ENCODE measurements around the gene SMURF1.
"Not testable (repeated sequence)": the region's sequence is repeated elsewhere in the genome, so short reads cannot be mapped to it uniquely, and the experiment has no call there.

The SMURF1 gene

DNA sequence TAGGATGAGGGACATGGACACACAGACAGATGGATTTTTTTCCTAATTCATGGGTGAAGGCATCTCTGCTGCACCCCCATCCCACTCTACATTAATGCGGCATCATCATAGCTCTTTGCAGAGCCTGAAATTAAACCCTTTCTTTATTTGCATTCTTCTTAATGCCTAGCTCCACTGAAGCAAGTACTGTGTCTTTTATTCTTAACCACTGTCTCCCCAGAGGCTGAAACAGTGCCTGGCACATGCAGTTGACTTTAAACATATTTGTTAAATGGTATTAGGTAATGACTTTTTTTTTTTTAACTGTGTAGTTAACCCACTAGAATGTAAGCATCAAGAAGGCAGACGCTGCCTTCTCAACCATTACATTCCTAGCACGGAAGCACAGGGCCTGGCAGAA lies 73.5 kb downstream of the SMURF1 start:
- DNase-seq (ENCODE audit: low read depth) = no peak
- TF ChIP-seq, protein P1, sequence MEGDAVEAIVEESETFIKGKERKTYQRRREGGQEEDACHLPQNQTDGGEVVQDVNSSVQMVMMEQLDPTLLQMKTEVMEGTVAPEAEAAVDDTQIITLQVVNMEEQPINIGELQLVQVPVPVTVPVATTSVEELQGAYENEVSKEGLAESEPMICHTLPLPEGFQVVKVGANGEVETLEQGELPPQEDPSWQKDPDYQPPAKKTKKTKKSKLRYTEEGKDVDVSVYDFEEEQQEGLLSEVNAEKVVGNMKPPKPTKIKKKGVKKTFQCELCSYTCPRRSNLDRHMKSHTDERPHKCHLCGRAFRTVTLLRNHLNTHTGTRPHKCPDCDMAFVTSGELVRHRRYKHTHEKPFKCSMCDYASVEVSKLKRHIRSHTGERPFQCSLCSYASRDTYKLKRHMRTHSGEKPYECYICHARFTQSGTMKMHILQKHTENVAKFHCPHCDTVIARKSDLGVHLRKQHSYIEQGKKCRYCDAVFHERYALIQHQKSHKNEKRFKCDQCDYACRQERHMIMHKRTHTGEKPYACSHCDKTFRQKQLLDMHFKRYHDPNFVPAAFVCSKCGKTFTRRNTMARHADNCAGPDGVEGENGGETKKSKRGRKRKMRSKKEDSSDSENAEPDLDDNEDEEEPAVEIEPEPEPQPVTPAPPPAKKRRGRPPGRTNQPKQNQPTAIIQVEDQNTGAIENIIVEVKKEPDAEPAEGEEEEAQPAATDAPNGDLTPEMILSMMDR (IDR thresholded peaks at IDR 0.05; ENCODE audit: insufficient read depth, low read depth, low read length, missing control alignments) = no peak
- H3K4me3 ChIP-seq (ENCODE audit: low read depth, low read length) = no peak overlapping the region

DNA sequence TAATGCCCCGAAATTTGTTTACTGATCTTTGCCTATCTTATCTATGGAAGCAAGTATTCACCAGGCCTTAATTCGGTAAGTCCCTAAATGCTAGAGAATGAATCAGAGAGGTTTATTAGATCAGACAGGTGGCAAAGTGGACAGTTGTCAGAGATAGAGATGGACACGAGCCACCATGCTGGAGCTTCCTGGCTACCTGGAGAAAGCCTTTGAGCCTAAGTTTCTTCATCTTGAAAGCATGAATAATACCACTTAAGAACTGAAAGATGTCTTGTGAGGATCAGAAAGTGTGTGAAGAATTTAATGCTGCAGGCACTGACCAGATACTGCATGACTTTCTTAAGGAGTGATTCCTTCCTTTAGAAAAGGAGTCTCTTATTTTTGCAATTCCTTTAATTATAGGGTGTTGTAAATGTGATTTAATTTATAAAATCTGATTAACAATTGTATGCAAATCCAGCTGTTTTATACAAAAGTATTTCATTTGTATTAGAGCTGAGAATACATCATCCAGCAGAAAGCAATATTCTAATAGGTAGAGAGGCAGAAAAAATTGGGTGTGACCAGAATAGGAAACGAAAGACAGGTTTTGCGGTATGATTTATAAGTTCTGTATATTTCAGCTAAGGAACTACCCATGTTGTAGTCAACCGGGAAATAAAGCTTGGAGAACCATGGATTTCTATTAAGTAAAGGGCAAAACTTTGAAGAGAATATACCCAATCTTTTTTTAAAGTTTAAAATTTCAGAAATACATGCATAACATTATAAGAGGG lies 82.7 kb downstream of the SMURF1 start:
- no peak for DNase-seq (ENCODE audit: low read depth)
- no peak overlapping the region for H3K4me3 ChIP-seq (ENCODE audit: low read depth, low read length)
- TF ChIP-seq, protein P1 (IDR thresholded peaks at IDR 0.05; ENCODE audit: insufficient read depth, low read depth, low read length, missing control alignments) = no peak

DNA sequence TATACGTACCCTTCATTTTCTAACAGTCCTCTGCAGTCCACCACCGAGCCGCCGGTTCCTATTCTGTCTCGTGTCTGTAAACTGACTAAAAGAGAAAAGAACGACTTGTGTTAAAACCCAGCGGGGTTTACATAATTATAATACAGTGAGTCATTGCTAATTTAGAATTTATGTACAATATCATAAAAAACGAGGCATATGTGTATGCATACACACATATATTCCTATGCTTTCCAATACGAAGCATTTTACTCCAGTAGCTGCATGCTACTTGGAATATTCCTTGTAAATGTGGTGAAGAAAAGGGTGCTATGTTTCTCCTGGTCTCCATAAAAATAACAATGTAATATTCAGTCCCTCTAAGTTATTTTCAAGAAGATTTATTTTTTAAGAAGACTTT lies 89.1 kb downstream of the SMURF1 start:
- TF ChIP-seq, protein P1 (IDR thresholded peaks at IDR 0.05; ENCODE audit: insufficient read depth, low read depth, low read length, missing control alignments) = no peak
- no peak for DNase-seq (ENCODE audit: low read depth)
- H3K4me3 ChIP-seq (ENCODE audit: low read depth, low read length) = no peak overlapping the region

DNA sequence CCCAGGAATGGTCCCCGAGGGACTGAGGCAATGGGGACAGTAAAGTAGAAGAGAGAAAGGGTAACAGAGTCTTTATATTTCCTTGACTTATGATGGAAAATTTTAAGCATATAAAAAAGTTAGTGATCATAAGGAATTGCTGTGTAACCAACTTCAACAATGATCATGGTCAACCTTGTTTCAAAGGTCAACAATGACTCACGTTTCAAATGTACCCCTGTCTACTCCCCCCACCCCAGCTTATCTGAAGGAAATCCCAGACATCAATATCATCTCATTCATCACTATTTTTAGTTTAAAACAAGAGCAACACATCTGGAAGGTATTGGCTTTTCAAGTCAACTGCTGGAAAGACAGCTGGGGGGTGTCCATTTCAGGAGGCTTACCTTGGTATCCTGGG lies 92.9 kb downstream of the SMURF1 start:
- TF ChIP-seq, protein P1 (IDR thresholded peaks at IDR 0.05; ENCODE audit: insufficient read depth, low read depth, low read length, missing control alignments) = no peak
- no peak for DNase-seq (ENCODE audit: low read depth)
- H3K4me3 ChIP-seq (ENCODE audit: low read depth, low read length) = no peak overlapping the region

DNA sequence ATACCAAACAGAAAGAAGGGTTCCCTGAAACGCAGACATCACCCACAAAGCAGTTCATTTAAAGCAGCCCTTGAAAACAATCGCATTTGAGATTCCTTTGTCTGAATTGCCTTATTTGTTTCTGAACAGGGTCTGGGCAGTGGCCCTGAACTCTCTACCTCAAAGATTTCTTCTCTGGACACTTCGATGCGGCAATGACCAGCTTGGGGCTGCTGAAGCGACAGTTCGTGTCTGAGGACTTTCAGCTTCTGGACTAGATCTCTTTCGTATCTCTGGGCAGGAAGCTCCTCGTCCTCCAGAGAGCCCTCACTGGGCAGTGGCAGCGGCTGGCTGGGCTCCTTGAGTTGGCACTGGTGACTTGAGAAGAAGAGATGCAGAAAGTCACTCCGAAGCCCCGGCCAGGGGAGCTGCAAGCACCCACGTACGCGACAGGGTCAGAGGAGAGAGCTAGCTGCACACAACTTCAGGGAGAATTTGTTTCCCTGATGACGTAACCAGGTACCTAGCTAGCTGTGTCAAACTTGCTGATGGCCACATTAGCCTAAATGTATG lies 96.3 kb downstream of the SMURF1 start:
- TF ChIP-seq, protein P1 (IDR thresholded peaks at IDR 0.05; ENCODE audit: insufficient read depth, low read depth, low read length, missing control alignments) = no peak
- no peak overlapping the region for H3K4me3 ChIP-seq (ENCODE audit: low read depth, low read length)
- no peak for DNase-seq (ENCODE audit: low read depth)

DNA sequence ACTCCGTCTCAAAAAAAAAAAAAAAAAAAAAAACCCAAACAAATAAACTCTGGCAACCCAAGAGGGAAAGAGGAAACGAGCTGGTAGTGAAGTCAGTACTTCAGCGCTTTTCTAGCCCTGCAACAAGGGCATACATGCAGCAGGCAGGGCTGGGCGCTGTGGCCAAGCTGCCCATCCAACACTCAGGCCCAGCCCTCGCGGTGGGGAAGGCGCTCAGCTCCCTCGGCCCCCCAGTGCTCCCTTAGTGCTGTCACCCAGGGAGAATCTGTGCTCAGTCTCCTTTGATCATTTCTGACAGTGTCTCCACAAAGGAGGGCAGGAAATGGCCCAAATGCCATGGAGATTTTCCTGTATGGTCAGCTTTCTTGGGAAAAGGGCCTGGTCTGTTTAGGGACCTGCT lies 97.2 kb downstream of the SMURF1 start:
- H3K4me3 ChIP-seq (ENCODE audit: low read depth, low read length) = no peak overlapping the region
- TF ChIP-seq, protein P1 (IDR thresholded peaks at IDR 0.05; ENCODE audit: insufficient read depth, low read depth, low read length, missing control alignments) = no peak
- no peak for DNase-seq (ENCODE audit: low read depth)

DNA sequence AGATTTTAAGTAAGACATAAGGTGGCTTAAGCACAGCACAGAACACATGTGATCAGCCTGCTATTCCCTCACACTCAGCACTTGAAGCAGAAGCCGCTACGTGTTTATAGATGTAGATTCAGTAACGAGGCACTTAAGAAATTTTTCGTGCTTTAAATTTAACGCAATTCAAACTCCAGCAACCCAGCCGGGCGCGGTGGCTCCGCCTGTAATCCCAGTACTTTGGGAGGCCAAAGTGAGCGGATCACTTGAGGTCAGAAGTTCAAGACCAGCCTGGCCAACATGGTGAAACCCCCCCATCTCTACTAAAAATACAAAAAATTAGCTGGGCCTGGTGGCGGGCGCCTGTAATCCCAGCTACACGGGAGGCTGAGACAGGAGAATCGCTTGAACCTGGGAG lies 97.6 kb downstream of the SMURF1 start:
- not testable (repeated sequence) for DNase-seq (ENCODE audit: low read depth); H3K4me3 ChIP-seq (ENCODE audit: low read depth, low read length)

DNA sequence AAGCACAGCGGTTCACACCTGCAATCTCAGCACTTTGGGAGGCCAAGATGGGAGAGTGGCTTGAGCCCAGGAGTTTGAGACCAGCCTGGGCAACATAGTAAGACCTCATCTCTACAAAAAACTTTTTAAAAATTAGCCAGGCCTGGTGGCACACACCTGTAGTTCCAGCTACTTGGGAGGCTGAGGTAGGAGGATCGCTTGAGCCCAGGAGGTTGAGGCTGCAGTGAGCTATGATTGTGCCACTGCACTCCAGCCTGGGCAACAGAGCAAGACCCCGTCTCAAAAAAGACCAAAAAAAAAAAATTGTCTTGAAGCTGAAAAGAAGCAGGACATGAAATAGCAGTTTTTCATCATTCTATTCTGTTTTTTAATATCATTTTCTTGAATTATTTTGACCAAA lies 99.0 kb downstream of the SMURF1 start:
- DNase-seq (ENCODE audit: low read depth); H3K4me3 ChIP-seq (ENCODE audit: low read depth, low read length): not testable (repeated sequence)

Measured in GM12865 (cell line).